HG02759 (cell line): ENCODE results near the gene MAP4K3.
A peak's percentile ranks its signal among the peaks of the same experiment; 100 is the strongest.
"Not testable (repeated sequence)": the region's sequence is repeated elsewhere in the genome, so short reads cannot be mapped to it uniquely, and the experiment has no call there.

Source experiments
- ATAC-seq: cut with Tn5 transposase; IDR thresholded peaks from one replicate; pipeline ENCODE4 v1.9.1; 2021; ENCODE audit warnings: mild to moderate bottlenecking, moderate library complexity; ENCODE audit not compliant: unreplicated experiment

MAP4K3 gene

DNA sequence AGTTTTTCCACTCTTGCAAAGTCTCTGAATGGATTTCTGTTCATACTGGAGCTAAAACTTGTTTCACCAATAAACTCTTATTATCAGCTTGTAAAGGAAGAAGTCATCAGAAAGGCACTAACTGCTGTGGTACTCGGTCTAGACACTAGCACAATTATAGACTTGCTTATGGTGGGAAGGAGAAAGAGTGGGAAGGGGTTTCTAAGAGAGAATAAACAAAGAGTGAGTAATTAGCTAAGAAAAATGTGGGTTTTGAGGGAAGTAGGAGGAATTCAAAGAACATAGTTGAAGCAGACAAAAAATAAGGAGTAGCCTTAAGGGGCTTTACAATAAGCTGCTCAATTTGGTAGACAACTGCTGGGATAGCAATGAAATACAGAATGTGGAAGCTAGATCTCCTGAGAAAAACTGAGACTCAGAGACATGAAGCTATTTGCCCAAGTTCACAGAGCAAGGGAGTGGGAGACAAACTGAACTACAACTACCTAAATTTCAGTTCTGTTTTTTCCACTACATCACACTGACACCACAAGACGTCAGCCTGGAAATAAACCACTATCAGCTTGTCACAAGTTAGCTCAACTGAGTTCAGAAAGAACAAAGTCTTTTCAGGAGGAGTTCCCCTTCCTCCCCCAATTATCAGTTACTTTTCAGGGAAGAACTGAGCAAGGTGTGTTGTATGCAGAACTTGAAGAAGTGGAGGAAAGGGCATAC lies 59.7 kb downstream of the MAP4K3 start:
- ATAC-seq = peak; percentile 93

DNA sequence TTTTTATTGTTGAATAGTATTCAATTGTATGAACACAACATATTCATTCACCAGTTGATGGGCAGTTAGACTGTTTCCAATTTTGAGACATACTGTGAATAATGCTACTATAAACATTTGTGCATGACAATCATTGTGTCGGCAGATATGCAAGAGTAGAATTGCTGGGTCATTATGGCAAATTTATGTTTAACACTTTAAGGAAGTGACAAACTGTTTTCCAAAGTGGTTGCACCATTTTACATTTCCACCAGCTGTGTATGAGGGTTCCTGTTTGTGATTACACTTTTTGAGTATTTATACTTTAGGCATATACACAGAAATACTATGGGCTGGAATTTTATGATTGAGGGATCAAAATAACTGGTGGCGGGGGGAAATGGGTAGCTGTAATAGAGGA lies 61.2 kb downstream of the MAP4K3 start:
- no peak for ATAC-seq

DNA sequence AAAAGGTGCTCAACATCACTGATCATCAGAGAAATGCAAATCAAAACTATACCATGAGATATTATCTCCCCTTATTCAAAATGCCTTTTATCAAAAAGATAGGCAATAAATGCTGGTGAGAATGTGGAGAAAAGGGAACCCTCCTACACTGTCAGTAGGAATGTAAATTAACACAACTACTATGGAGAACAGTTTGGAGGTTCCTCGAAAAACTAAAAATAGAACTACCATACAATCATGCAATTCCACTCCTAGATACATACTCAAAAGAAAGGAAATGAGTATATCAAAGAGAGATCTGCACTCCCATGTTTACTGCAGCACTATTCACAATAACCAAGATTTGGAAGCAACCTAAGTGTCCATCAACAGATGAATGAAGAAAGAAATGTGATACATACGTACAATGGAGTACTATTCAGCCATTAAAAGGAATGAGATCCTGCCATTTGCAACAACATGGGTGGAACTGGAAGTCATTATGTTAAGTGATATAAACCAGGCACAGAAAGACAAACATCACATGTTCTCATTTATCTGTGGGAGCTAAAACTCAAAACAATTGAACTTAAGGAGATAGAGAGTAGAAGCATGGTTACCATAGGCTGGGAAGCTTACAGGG lies 63.8 kb downstream of the MAP4K3 start:
- no peak for ATAC-seq

DNA sequence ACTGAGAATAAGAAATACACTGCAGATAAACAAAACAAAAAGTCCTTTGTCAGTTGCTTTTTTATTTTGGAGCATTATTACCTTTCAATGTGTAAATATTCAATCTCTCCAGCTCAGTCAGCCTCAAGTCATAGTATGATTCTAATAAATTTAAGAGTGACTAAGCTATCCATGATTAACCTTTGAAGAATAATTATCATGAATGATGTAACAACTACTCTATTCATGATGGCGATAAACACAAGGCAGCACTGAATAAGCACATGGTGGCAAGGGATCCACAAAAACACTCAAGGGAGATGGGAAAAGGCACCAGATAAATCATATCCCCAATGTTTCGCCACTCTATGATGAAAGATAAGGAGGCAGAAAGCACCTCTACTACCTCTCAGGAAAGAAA lies 67.0 kb downstream of the MAP4K3 start:
- no peak for ATAC-seq

DNA sequence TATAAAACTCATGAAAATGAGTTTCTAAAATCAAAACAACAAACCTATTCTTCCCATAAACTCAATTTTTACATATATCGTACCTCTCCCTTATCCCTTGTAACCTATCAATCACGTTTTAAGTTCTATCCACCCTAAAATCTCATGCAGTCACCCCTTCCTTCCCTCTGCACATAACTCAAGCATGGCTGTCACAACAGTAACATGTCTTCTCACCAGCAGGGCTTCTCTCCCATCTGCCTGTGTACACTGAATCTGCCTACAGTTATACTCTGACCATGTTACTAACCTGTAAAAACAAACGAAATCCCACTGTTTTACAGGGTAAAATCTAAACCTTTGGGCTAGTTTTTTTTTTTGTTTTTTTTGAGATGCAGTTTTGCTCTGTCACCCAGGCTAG lies 68.2 kb downstream of the MAP4K3 start:
- no peak for ATAC-seq

DNA sequence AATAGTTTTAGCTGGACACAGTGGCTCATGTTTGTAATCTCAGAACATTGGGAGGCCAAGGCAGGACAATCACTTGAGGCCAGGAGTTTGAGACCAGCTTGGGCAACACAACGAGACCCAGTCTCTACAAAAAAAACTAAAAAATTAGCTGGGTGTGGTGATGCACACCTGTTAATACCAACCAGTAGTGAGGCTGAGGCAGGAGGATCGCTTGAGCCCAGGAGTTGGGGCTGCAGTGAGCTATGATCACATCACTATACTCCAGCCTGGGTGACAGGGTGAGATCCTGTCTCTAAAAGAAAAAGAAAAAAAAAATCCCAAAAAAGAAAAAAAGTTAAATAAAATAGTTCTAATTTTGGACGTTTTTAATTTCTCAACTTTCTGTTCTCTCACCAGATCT lies 68.7 kb downstream of the MAP4K3 start:
- no peak for ATAC-seq

DNA sequence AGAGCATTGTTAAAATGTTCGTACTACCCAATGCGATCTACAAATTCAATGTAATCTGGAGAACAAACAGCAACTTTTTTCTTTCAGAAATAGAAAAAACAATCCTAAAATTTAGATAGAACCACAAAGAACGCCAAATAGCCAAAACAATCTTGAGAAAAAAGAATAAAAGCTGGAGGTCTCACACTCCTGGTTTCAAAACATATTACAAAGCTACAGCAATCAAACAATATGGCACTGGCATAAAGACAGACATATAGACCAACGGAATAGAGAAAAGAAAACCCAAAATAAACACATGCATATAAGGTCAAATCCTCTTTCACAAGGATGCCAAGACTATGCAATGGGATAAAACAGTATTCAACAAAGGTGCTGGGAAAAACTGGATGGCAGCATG lies 74.5 kb downstream of the MAP4K3 start:
- no peak for ATAC-seq

DNA sequence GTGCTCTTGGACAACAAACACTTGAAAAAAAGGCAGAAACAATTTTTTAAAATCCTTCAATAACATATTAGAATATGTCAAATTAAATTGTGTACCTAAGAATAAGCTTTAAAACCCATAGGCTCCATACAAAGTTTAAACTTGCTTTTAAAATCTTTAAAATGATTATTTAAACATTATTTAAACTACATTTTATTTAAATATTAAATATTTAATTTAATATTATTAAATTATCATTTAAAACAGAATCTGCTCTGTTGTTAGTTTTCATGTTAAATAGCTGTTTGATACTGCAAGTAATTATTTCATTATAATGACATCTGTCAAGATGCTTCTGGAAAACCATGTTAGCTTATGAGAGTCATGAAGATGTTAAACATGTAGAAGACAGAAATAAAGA lies 75.6 kb downstream of the MAP4K3 start:
- no peak for ATAC-seq

DNA sequence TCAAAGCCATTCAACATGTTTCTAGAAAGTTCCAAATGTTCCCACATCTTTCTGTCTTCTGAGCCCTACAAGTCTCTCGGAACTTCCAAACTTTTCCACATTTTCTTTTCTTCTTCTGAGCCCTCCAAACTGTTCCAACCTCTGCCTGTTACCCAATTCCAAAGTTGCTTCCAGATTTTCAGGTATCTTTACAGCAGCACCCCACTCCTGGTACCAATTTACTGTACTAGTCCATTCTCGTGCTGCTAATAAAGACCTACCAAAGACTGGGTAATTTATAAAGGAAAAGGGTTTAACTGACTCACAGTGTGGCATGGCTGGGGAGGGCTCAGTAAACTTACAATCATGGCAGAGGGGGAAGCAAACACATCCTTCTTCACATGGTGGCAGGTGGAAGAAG lies 76.7 kb downstream of the MAP4K3 start:
- not testable (repeated sequence) for ATAC-seq

DNA sequence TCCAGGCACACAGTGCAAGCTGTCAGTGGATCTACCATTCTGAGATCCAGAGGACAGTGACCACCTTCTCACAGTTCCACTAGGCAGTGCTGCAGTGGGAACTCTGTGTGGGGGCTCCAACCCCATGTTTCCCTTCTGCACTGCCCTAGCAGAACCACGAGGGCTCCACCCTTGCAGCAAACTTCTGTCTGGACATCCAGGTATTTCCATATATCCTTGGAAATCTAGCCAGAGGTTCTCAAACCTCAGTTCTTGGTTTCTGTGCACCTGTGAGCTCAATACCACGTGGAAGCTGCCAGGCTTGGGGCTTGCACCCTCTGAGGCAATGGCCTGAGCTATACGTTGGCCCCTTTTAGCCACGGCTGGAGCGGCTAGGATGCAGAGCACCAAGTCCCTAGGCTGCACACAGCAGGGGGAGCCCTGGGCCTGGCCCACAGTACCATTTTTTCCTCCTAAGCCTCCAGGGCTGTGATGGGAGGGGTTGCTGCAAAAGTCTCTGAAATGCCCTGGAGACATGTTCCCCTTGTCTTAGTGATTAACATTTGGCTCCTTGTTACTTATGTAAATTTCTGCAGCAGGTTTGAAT lies 77.5 kb downstream of the MAP4K3 start:
- ATAC-seq = no peak

DNA sequence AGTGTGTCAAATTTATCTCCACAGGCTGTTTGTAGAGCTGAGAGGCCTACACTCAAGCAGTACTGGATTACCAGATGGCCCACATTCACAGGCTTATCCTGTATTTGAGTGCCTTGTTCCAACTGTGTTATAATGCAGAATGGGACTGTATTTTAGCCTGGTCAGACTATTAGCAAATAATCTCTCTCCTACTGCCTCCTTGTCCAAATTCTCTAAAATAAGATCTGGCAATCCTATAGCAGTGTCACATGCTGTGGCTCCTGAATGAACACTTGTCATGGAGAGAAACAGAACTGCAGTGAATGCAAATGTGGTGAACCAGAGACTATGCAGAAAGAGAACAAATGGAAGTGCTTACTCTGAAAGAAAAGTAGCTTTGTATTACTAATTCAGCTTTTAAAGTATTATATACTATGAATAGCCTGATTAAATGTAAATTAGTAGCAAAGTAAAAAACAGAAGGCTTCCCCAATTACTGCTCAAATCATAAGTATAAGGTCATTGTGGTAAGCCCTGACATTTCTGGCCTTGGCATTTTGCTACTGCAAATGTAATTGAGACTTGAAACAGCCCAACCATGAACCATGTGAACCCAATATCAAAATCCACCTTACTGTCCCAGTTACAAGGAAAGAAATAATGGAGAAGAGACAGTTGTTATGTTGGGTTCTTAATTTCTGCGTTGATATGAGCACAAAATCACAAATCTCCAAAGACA lies 80.0 kb downstream of the MAP4K3 start:
- ATAC-seq = no peak

DNA sequence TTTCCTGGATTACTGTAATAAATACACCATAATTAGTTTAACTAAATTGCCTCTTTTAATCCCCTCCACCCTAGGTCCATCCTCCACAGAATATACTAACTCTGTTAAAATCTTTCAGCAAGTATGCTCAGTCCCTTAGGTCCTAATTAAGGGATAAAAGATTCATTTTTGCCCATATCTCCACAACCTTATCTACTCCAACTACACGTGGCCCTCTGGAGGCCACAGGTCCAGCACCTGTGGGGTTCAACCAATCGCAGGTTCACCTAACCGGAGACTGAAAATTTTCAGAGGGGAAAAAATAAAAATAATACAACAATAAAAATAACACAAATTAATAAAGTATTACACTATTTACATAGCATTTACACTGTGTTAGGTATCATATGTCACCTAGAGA lies 86.4 kb downstream of the MAP4K3 start:
- no peak for ATAC-seq

DNA sequence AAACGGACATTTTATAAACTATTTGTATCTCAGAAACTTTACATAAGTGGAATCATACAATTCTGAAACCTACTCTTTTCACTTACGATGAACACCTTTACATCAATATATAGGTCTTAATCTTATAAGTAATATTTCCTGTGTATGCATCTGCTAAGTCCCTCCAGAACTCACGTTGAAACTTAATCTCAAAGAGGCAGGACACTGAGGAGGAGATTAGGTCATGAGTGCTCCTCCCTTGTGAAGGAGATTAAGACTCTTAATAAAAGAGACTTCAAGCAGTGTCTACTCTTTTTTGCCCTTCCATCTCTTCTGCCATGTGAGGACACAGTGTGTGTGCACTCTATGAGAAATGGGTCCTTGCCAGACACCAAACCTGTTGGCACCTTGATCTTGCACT lies 98.6 kb downstream of the MAP4K3 start:
- no peak for ATAC-seq

DNA sequence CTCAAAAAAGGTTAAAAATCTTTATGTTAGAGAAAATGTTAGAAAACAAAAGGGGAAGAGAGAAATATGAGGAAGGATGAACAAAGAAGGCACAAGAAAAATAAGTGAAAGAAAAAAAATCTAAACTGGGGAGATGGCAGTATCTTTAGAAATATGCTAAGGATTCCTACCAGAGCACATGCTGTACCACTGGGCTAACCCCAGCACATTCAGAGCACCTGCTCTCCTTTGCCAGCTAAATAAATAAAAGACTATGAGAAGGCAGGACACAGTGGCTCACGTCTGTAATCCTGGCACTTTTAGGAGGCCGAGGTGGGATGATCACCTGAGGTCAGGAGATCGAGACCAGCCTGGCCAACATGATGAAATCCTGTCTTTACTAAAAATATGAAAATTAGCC lies 101.2 kb downstream of the MAP4K3 start:
- no peak for ATAC-seq

DNA sequence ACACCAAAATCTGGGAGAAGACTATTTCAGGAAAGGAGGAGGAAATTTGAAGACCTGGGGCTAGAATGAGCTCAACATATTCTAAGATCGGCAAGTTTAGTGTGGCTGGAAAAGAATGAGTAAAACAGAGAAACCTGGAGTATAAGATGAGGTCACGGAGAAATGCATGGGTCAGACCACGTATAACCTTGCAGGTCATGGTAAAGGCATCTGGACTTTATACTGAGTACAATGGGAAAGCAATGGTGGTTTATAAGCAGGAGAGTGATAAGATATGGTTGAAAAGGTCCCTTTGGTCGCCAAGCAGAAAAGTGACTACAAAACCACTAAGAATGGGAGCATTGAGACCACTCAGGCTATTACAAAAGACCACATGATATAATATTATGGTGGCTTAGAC lies 102.1 kb downstream of the MAP4K3 start:
- no peak for ATAC-seq

DNA sequence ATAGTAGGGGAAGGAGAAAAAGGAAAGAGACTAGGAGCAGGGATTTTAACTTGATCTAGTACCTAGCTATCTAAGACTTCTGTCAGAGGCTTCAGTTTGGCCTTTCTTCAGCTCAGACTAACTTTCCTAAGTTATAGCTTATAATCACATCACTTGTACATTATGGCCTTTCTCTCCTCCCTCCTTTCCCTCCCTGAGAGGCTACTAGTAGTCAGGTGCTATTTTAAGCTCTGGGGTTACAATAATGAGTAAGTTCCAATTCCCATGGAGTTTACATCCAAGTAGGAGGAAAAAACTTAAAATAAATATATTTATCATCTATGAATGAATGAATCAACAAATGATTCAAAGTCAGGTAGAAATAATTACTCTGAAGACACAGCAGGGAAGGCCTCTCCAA lies 102.6 kb downstream of the MAP4K3 start:
- ATAC-seq = no peak

DNA sequence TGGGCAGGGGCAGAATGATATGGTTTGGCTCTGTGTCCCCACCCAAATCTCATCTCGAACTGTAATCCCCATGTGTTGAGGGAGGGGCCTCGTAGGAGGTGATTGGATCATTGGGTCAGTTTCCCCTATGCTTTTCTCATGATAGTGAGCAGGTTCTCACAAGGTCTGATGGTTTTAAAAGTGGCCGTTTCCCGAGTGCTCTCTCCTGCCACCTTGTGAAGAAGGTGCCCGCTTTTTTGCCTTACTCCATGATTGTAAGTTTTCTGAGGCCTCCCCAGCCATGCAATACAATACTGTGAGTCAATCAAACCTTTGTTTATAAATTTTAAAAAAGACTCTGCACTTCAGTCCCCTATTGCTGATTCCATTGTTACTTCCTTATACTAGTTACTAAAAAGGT lies 110.4 kb downstream of the MAP4K3 start:
- ATAC-seq = no peak

DNA sequence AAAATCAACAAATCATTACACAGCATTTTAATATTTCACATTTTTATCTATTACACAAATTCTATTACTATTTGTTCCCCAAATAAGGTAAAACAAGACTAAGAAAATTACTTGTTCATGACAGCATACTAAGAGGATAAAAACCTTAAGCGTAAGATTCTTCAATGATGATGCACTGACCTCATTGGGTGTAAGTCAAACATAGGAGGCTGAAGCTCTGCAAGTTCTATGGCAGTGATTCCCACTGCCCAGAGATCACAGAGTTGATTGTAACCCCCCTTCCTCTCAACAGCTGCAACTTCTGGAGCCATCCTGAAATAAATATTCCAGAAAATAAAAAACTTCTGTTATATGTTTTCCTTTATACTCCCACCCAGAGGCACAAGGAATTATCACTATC lies 111.1 kb downstream of the MAP4K3 start:
- no peak for ATAC-seq

DNA sequence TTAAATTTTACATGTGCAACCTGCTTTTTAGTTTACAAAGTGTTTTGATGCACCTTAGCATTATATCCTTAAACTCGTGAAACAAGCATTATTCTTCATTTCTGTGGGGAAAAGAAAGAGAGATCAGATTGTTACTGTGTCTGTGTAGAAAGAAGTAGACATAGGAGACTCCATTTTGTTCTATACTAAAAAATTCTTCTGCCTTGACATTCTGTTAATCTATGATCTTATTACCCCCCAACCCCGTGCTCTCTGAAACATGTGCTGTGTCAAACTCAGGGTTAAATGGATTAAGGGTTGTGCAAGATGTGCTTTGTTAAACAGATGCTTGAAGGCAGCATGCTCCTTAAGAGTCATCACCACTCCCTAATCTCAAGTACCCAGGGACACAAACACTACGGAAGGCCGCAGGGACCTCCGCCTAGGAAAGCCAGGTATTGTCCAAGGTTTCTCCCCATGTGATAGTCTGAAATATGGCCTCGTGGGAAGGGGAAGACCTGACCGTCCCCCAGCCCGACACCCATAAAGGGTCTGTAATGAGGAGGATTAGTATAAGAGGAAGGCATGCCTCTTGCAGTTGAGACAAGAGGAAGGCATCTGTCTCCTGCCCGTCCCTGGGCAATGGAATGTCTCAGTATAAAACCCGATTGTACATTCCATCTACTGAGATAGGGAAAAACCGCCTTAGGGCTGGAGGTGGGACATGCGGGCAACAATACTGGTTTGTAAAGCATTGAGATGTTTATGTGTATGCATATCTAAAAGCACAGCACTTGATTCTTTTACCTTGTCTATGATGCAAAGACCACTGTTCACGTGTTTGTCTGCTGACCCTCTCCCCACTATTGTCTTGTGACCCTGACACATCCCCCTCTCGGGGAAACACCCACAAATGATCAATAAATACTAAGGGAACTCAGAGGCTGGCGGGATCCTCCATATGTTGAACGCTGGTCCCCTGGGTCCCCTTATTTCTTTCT lies 115.7 kb downstream of the MAP4K3 start:
- ATAC-seq = not testable (repeated sequence)

DNA sequence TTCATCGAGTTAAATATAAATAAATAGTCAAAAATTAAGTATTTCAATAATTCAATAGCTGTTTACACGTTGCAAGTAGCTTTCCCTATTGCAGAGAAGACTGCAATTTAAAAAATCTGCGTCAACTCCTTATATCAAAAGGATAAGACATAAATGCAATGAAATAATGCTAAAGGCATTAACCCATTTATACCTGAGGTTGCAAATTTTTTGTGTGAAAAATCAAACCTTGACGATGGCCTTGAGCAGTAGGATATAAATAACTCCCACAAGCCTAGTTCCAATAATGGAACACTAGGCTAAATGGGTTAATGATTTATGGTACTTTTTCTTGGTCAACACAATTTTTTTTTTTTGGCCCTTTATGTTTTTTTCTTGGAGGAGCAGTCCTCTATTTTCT lies 116.9 kb downstream of the MAP4K3 start:
- no peak for ATAC-seq

DNA sequence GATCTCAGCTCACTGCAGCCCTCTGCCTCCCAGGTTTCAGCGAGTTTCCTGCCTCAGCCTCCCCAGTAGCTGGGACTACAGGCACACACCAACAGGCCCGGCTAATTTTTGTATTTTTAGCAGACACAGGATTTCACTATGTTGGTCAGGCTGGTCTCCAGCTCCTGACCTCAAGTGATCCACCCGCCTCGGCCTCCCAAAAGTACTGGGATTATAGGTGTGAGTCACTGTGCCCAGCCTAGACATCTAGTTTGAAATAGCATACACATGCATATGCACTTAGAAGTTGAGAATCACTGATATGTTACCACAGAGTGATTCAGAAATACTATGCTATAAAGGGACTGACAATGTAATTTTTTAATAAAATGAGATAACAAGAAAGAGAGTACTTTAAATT lies 123.5 kb downstream of the MAP4K3 start:
- ATAC-seq = no peak
